Measurements from ENCODE around the gene DNASE2. TPM values are rescaled to one million over a fixed set of nuclear protein-coding genes. Genes with fewer than 3 reads are reported as not detected.

DNASE2 gene
- total and polyA plus RNA-seq, 8 donors = 9.4 to 35.9 (median 20.2) TPM

GRCh38 chr19:12868540-12869112, 12.6 kb downstream of the DNASE2 start:
- ATAC-seq (no peak), FAIRE-seq (no peak), DNase-seq (no peak)
- intact Hi-C loops (cut with DNase I) = no loop called here
- Histone ChIP-seq H3K4me1 (no peaks in the 10 kb centered on the region), H3K27me3 (no peaks in the 10 kb centered on the region), H3K9me3 (no peaks in the 10 kb centered on the region), H3K27ac (no peak overlapping the region), H3K4me3 (no peak overlapping the region), H3K36me3 (no peaks in the 10 kb centered on the region)
- 88% methylated on average over 10 of the region's 10 CpGs for WGBS, 2 donors
- TF ChIP-seq CTCF (IDR thresholded peaks at IDR 0.05) = no peak

DNA sequence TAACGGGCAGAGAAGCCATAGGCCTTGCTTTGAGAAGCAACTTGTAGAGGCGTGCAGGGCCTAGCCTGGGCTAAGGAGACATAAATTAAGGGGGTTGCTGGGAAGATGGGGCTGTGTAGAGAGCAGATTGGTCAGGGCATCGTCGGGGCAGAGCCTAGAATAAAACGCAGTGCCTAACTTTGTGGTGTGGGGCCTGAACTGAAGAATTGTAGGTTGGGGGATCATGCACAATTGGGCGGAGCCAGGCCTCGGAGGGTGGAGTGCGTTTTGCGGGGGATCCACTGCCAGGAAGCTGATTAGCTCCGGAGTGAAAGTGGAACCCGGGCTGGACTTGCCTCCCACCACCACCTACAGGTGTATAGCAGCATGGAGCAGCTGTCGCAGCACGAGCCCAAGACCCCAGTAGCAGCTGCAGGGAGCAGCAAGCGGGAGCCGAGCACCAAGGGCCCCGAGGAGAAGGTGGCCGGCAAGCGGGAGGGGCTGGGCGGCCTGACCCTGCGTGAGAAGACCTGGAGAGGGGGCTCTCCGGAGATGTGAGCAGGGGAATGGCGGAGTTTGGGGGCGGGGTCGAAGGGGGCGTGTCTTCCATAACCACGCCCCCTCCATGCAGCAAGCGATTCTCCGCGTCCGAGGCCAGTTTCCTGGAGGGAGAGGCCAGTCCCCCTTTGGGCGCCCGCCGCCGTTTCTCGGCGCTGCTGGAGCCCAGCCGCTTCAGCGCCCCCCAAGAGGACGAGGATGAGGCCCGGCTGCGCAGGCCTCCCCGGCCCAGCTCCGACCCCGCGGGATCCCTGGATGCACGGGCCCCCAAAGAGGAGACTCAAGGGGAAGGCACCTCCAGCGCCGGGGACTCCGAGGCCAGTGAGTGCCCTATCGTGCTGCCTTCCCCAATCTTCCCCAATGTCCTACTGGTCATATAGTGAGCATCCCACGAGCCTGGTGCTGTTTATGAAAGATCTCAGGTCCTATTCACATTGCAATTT, 13.8 kb downstream of the DNASE2 start:
- intact Hi-C loops (cut with DNase I) = no loop called here
- H3K9me3 ChIP-seq = no peaks in the 10 kb centered on the region
- no peak for FAIRE-seq
- H3K4me1 ChIP-seq = no peaks in the 10 kb centered on the region
- H3K27ac ChIP-seq = peak overlapping the region in 1 of 4 donors; percentile 19
- peak; percentile 49 to 86 (median 76) for DNase-seq
- no peak for TF ChIP-seq CTCF (IDR thresholded peaks at IDR 0.05)
- no peaks in the 10 kb centered on the region for H3K27me3 ChIP-seq
- 10 to 16% methylated on average over 49 to 51 of the region's 51 CpGs for WGBS, 2 donors
- peak; percentile 79 to 93 (median 84) for ATAC-seq
- peak overlapping the region; percentile 7 to 39 (median 24) for H3K4me3 ChIP-seq
- no peaks in the 10 kb centered on the region for H3K36me3 ChIP-seq

- Histone ChIP-seq H3K36me3 (no peaks in the 10 kb centered on the region), H3K9me3 (no peaks in the 10 kb centered on the region), H3K4me1 (no peaks in the 10 kb centered on the region), H3K27ac (no peak overlapping the region), H3K27me3 (no peaks in the 10 kb centered on the region), H3K4me3 (peak overlapping the region in 1 of 4 donors; percentile 36)
- DNase-seq (peak in 2 of 6 donors; percentile 48 to 52), FAIRE-seq (no peak), ATAC-seq (peak; percentile 29 to 75 (median 58))
- intact Hi-C loops (cut with DNase I) = no loop called here
- no peak for TF ChIP-seq CTCF (IDR thresholded peaks at IDR 0.05)
- WGBS, 2 donors = 75 to 81% methylated on average over 29 of the region's 29 CpGs
These were observed 14.7 kb downstream of the DNASE2 start for GRCh38 chr19:12866416-12867119.

- 80 to 82% methylated on average over 19 of the region's 19 CpGs for WGBS, 2 donors
- no peak for FAIRE-seq
- no peaks in the 10 kb centered on the region for H3K9me3 ChIP-seq
- no peaks in the 10 kb centered on the region for H3K4me1 ChIP-seq
- no peaks in the 10 kb centered on the region for H3K27me3 ChIP-seq
- no peak for TF ChIP-seq CTCF (IDR thresholded peaks at IDR 0.05)
- no peak for ATAC-seq
- intact Hi-C loops (cut with DNase I) = no loop called here
- DNase-seq = no peak
- H3K27ac ChIP-seq = no peak overlapping the region
- no peak overlapping the region for H3K4me3 ChIP-seq
- H3K36me3 ChIP-seq = no peaks in the 10 kb centered on the region
These were observed 15.4 kb downstream of the DNASE2 start for GRCh38 chr19:12865746-12866415.

All from pancreas (tissue), 10 donors.